ENCODE measurements around the gene FLYWCH1. TPM values are rescaled to one million over a fixed set of nuclear protein-coding genes. Genes with fewer than 3 reads are reported as not detected.

Gene FLYWCH1
- total and polyA plus RNA-seq, 2 donors (not counting 1 experiment from before 2014, with no cell fraction given), result 12.0 to 58.5 TPM

- Histone ChIP-seq H4K20me1 (ENCODE audit: control insufficient read depth, extremely low read depth, insufficient read depth, low read length) (no peaks in the 10 kb centered on the region), H3K79me2 (ENCODE audit: control insufficient read depth, insufficient read depth, low read length) (no peaks in the 10 kb centered on the region), H3K9ac (ENCODE audit: insufficient read depth, low read length) (no peak overlapping the region), H3K4me3 (replicated peaks in 1 of 4; ENCODE audit: control extremely low read depth in 1 of 4, insufficient read depth in 1 of 4, low read depth in 3 of 4, low read length in 4 of 4) (no peak overlapping the region), H3K4me2 (ENCODE audit: extremely low read depth, insufficient read depth, low read length) (no peak overlapping the region), H3K4me1 (ENCODE audit: control insufficient read depth, extremely low read depth, insufficient read depth, low read length) (peaks cover 2% of the 10 kb centered on the region), H3K27me3 (ENCODE audit: control insufficient read depth, insufficient read depth, low read length) (peaks cover 28% of the 10 kb centered on the region), H3K27ac (ENCODE audit: insufficient read depth, low read length) (no peak overlapping the region), H3K9me3 (ENCODE audit: control insufficient read depth, insufficient read depth, low read depth, low read length) (no peaks in the 10 kb centered on the region), H3K36me3 (ENCODE audit: control insufficient read depth, insufficient read depth, low read length) (no peaks in the 10 kb centered on the region), H2AFZ (ENCODE audit: low read length) (no peak overlapping the region)
- TF ChIP-seq, protein P1, sequence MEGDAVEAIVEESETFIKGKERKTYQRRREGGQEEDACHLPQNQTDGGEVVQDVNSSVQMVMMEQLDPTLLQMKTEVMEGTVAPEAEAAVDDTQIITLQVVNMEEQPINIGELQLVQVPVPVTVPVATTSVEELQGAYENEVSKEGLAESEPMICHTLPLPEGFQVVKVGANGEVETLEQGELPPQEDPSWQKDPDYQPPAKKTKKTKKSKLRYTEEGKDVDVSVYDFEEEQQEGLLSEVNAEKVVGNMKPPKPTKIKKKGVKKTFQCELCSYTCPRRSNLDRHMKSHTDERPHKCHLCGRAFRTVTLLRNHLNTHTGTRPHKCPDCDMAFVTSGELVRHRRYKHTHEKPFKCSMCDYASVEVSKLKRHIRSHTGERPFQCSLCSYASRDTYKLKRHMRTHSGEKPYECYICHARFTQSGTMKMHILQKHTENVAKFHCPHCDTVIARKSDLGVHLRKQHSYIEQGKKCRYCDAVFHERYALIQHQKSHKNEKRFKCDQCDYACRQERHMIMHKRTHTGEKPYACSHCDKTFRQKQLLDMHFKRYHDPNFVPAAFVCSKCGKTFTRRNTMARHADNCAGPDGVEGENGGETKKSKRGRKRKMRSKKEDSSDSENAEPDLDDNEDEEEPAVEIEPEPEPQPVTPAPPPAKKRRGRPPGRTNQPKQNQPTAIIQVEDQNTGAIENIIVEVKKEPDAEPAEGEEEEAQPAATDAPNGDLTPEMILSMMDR (conservative IDR thresholded peaks at IDR 0.05 in 1 of 2, IDR thresholded peaks at IDR 0.05 in 1 of 2; ENCODE audit: low read depth in 1 of 2, low read length in 2 of 2), result no peak
- TF ChIP-seq EZH2 (IDR thresholded peaks at IDR 0.05; ENCODE audit: low read length, missing control alignments), result no peak
- DNase-seq (ENCODE audit: low read depth in 2 of 2), result no peak
Observed at GRCh38 chr16:2960183-2961010, 48.7 kb downstream of the FLYWCH1 start.

DNA sequence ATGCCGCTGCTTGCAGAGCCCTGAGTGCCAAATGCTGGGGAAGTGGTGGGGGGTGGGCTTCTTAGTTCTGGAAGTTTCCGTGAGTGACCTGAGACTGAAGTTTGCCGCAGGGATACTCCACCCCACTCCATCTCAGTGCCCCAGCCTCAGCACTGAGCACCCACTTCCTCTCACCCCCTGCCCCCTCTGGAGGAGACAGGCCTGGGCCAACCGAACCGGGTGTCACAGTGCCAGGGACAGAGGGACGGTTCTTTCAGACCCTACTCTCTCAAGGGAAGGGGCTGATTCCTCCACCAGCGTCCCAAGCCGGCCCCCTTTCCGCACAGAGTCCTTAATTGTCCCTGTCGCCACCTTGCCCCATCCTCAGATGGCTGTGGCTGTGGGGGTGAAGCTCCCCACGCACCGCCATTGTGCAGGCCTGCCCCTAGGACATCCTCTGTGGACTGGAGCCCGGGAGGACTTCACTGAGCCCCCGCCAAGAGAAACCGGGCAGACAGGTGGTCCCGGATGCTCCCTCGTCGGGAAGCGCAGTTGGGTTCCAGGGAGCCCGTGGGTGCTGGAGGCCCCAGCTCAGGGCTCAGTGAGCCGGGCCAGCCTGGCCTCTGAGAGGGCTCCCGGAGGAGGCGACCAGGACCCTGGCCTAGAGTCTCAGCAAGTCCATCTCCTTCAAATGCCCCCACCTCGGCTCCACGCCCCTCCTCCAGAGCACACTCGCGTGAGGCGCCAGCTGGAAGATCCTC is 50.8 kb downstream of the FLYWCH1 start:
- H3K27me3 ChIP-seq (ENCODE audit: control insufficient read depth, insufficient read depth, low read length), result peaks cover 45% of the 10 kb centered on the region
- no peaks in the 10 kb centered on the region for H3K36me3 ChIP-seq (ENCODE audit: control insufficient read depth, insufficient read depth, low read length)
- H3K79me2 ChIP-seq (ENCODE audit: control insufficient read depth, insufficient read depth, low read length), result no peaks in the 10 kb centered on the region
- TF ChIP-seq, protein P1 (conservative IDR thresholded peaks at IDR 0.05 in 1 of 2, IDR thresholded peaks at IDR 0.05 in 1 of 2; ENCODE audit: low read depth in 1 of 2, low read length in 2 of 2), result no peak
- peak; percentile 86 for TF ChIP-seq EZH2 (IDR thresholded peaks at IDR 0.05; ENCODE audit: low read length, missing control alignments)
- no peaks in the 10 kb centered on the region for H4K20me1 ChIP-seq (ENCODE audit: control insufficient read depth, extremely low read depth, insufficient read depth, low read length)
- H3K9me3 ChIP-seq (ENCODE audit: control insufficient read depth, insufficient read depth, low read depth, low read length), result no peaks in the 10 kb centered on the region
- no peak overlapping the region for H2AFZ ChIP-seq (ENCODE audit: low read length)
- peaks cover 2% of the 10 kb centered on the region for H3K4me1 ChIP-seq (ENCODE audit: control insufficient read depth, extremely low read depth, insufficient read depth, low read length)
- H3K27ac ChIP-seq (ENCODE audit: insufficient read depth, low read length), result no peak overlapping the region
- H3K4me2 ChIP-seq (ENCODE audit: extremely low read depth, insufficient read depth, low read length), result no peak overlapping the region
- H3K4me3 ChIP-seq (replicated peaks in 1 of 4; ENCODE audit: control extremely low read depth in 1 of 4, insufficient read depth in 1 of 4, low read depth in 3 of 4, low read length in 4 of 4), result no peak overlapping the region
- H3K9ac ChIP-seq (ENCODE audit: insufficient read depth, low read length), result no peak overlapping the region
- DNase-seq (ENCODE audit: low read depth in 2 of 2), result no peak

- DNase-seq (ENCODE audit: low read depth in 2 of 2), result no peak
- Histone ChIP-seq H3K9me3 (ENCODE audit: control insufficient read depth, insufficient read depth, low read depth, low read length) (no peaks in the 10 kb centered on the region), H3K36me3 (ENCODE audit: control insufficient read depth, insufficient read depth, low read length) (no peaks in the 10 kb centered on the region), H3K27me3 (ENCODE audit: control insufficient read depth, insufficient read depth, low read length) (peaks cover 51% of the 10 kb centered on the region), H4K20me1 (ENCODE audit: control insufficient read depth, extremely low read depth, insufficient read depth, low read length) (no peaks in the 10 kb centered on the region), H3K9ac (ENCODE audit: insufficient read depth, low read length) (no peak overlapping the region), H3K4me1 (ENCODE audit: control insufficient read depth, extremely low read depth, insufficient read depth, low read length) (peaks cover 2% of the 10 kb centered on the region), H3K4me2 (ENCODE audit: extremely low read depth, insufficient read depth, low read length) (no peak overlapping the region), H3K4me3 (replicated peaks in 1 of 4; ENCODE audit: control extremely low read depth in 1 of 4, insufficient read depth in 1 of 4, low read depth in 3 of 4, low read length in 4 of 4) (peak overlapping the region in 1 of 4 experiments; percentile 34), H3K27ac (ENCODE audit: insufficient read depth, low read length) (no peak overlapping the region), H3K79me2 (ENCODE audit: control insufficient read depth, insufficient read depth, low read length) (no peaks in the 10 kb centered on the region), H2AFZ (ENCODE audit: low read length) (no peak overlapping the region)
- TF ChIP-seq EZH2 (IDR thresholded peaks at IDR 0.05; ENCODE audit: low read length, missing control alignments), result no peak
- TF ChIP-seq, protein P1 (conservative IDR thresholded peaks at IDR 0.05 in 1 of 2, IDR thresholded peaks at IDR 0.05 in 1 of 2; ENCODE audit: low read depth in 1 of 2, low read length in 2 of 2), result no peak
Observed at GRCh38 chr16:2963074-2963722, 51.5 kb downstream of the FLYWCH1 start.

All from fibroblast of lung (primary cell).